UCSD-AML1 (cell line): ENCODE measurements around the gene MICU2.

Experiments
- DNase-seq: peaks from one replicate; lab custom pipeline; 2025; ENCODE audit not compliant: unreplicated experiment; lab: John Stamatoyannopoulos, UW

The MICU2 gene

DNA sequence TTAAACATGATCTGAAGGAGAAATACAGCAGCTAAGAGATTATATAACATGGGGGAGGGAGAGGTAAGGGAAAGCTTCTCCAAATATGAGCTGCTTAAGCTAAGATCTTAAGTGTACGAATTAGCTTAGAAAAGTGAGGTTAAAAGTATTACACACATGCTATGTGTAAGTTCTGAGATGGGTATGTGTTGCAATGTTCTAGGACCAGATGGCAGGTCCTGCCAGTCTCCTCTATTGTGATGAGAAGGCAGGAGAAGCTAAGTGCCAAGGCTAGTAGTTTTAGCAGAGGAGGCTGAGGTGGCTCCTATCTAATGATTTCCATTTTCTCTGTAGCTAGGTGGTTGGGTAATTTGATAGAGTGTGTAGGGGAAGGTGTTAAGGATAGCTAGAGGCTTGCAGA lies 57.6 kb downstream of the MICU2 start:
- DNase-seq = no peak

DNA sequence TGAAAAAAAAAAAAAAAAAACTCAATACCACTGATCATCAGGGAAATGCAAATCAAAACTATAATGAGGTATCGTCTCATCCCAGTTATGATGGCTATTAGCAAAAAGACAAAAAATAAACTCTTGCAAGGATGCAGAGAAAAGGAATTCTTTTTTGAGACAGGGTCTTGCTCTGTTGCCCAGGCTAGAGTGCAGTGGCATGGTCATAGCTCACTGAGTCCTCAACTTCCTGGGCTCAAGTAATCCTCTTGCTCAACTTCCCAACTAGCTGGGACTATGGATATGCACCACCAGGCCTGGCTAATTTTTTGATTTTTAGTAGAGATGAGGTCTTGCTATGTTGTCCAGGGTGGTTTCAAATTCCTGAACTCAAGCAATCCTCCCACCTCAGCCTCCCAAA lies 59.5 kb downstream of the MICU2 start:
- DNase-seq = no peak

DNA sequence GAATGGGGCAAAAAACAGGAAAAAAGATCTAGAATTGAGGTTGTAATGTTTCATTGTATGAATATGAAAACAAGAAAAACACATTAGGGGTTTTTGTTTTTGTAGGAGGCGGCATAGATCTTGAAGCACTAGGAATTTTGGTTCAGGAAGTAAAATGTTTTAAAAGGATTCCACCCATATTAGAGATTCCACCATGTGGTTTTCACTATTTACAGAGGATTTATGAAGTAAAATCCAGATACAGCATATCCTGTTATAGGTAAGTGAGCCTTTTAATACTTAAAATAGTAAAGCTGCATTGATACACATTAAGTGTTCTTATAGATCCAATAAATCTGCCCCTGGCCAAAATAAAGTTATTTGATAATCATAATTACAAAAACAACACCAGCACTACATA lies 61.4 kb downstream of the MICU2 start:
- no peak for DNase-seq

GRCh38 chr13:21541980-21542379 lies 62.0 kb downstream of the MICU2 start:
- DNase-seq = no peak

DNA sequence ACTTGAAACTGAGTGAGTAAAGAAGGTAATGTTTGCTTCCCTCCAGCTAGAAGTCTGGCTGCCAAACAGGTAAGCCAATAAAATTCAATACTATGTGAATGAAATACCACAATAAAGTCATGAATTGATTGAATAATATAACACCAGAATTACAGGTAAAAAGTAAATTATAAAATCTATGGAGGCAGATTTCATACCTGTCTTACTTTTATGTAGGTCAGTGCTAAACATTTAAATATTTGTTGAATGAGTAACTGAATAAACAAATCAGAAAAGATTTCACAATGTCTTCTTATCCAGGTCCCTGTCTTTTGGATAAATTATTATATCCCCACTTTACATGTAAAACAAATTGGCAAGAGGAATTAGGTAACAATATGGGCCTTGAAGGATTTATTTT lies 62.7 kb downstream of the MICU2 start:
- no peak for DNase-seq

GRCh38 chr13:21539687-21540086 lies 64.3 kb downstream of the MICU2 start:
- DNase-seq = no peak

- DNase-seq = no peak
Observed at GRCh38 chr13:21538753-21539152, 65.2 kb downstream of the MICU2 start.

- no peak for DNase-seq
Observed at GRCh38 chr13:21538280-21538679, 65.7 kb downstream of the MICU2 start.

DNA sequence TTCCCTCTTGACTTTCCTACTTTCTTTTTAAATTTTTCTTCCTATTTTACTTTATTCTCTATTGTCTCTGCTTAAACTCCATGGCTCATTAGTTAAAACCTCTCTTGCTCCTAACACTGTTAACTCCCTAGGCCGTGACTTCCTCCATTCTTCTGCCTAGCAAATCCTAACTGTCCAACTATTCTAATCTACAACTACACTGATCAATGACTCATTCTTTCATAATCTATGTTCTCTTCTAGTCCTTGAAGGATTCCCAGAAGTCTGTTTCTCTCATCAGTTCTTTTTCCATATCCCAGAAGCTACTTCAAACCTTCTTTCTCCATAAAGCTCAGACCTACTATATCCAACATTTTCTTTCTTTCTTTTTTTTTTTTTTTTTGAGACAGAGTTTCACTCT lies 66.9 kb downstream of the MICU2 start:
- DNase-seq = no peak

DNA sequence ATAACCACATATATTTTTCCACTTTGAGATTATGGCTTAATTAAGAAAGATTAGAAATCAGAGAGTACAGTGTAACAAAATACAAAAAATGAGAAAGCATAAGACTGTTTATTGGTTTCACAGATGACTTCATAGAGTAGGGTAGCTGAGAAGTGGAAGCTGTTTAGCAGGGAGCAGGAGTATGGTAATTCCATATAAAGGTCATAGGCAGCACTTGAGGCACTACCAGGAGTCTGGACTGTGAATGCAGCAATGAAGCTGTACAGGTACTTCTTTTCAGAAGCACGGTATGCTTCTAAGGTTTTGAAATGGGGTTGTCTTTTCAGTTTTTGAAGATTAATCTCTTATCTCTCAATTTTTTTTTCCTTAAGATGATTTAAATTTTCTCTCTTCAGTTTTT lies 69.2 kb downstream of the MICU2 start:
- no peak for DNase-seq

GRCh38 chr13:21531455-21531854 lies 72.5 kb downstream of the MICU2 start:
- no peak for DNase-seq

- DNase-seq = no peak
Observed at GRCh38 chr13:21530656-21531055, 73.3 kb downstream of the MICU2 start.

GRCh38 chr13:21529146-21529893 lies 74.7 kb downstream of the MICU2 start:
- no peak for DNase-seq

GRCh38 chr13:21528616-21529015 lies 75.4 kb downstream of the MICU2 start:
- DNase-seq = no peak

DNA sequence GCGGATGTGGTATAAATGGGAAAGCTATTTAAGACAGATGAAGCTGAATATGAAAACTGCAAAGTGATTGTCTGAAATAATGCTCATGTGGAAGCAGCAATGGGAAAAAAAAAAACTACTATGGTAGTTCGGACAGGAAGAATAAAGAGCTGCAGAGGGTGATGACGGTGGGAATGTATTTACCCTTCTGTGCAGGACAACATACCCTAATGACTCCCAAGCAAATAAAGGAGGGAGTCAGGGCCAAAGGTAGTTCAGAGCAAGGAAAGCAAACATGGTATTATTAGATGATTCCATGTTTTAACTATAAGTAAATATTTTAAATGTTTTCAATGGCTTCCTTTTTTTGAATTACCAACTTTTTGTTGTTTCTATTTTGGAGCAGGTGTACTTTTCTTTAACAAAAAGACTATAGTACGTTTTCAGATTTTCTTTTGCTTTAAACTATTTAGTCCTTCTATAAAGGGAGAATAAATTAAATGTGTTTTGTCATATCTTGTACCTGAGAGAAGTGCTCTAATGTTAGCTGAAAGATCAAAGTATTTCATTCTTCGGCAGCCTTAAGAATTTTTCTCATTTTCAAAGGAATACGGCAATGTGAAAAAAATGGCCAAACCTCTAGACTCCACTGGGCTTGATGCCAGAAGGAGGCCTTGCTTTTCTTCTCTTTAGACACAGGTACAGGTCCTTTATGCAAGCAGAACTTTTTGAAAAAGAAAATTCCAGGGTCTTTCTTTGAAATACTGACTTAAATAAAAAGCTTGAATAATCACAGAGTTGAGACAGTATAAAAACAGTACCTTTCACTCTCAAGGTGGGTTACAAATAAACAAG lies 77.0 kb downstream of the MICU2 start:
- DNase-seq = no peak

GRCh38 chr13:21522847-21523246 lies 81.1 kb downstream of the MICU2 start:
- DNase-seq = no peak

DNA sequence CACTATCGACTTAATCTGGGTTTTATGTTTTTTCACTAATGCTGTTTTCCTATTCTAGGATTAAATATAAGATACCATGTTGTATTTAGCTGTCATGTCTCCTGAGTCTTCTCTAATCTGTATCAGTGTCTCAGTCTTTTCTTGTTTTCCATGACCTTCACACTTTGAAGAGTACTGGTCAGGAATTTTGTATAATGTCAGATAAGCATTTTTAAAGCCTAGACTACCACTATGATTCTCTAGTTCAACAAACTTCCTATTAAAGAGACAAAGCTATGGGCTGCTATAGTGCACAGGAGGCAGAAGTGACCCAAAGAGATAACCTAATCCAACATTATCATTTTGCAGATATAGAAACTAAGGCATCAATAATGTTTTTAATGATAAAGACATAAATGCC lies 81.8 kb downstream of the MICU2 start:
- no peak for DNase-seq

GRCh38 chr13:21518617-21519144 lies 85.3 kb downstream of the MICU2 start:
- no peak for DNase-seq

- no peak for DNase-seq
Observed at GRCh38 chr13:21517576-21517975, 86.4 kb downstream of the MICU2 start.

DNA sequence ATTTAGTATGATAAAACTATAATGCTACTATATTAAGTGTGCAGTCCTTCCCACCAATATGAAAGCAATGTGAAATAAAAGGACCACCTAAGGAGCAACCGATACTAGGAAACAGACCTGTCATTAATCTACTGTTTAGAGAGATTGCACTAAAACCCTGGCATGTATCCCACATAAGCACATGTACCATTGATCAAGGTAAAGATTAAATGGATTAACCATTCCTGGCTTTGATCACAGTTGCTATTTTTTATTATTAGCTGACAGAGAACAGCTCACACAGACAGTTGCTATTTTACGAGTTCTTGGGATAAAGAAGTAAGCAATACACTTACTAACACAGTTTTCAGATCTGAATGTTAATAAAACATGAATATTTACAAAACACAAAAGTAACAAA lies 87.2 kb downstream of the MICU2 start:
- no peak for DNase-seq

GRCh38 chr13:21511849-21512248 lies 92.1 kb downstream of the MICU2 start:
- DNase-seq = no peak

DNA sequence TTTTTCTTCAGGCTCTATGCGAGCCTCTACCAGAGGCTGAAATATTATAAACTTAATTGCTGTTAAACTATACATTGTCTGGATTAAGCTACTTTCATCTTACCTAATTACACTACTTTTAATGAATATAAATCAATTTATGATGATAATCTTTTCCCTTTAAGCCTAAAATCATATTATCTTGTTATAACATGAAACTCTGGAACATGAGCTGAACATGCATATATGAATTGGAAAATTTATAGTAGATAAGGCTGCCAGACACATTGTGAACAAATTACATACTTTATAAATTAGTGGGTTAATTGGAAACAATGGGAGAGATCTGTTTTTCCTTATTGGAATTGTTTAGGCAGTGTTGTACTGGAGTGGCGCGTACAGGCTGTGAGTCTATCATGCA lies 99.6 kb downstream of the MICU2 start:
- DNase-seq = no peak
